Stimulated activated CD4-positive, alpha-beta T cell treated with anti-CD3 and anti-CD28 coated beads, TNF-alpha, amount 100 ng/mL, for 1 hour (primary cell): ENCODE measurements around the gene IL17RD.

ENCODE experiments used
- DNase-seq, 3 donors: peaks; one replicate each; pipeline ENCODE4 v3.0.0-alpha.2; 2020; ENCODE audit warnings: low read depth in 3 of 3, low spot score in 1 of 3

The IL17RD gene

DNA sequence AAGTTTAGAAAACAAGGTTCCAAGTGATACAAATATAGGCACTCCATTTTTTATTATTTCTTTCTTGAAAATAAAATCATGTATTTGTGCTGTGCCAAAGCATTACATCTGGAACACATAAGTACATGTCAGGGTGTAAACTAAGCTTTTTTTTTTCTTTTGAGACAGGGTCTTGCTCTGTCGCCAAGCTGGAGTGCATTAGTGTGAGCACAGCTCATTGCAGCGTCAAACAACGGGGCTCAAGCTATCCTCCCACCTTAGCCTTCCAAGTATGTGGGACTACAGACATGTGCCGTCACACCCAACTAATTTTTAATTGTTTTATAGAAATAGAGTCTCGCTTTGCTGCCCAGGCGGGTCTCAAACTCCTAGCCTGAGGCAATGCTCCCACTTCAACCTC lies 95.7 kb downstream of the IL17RD start:
- no peak for DNase-seq

DNA sequence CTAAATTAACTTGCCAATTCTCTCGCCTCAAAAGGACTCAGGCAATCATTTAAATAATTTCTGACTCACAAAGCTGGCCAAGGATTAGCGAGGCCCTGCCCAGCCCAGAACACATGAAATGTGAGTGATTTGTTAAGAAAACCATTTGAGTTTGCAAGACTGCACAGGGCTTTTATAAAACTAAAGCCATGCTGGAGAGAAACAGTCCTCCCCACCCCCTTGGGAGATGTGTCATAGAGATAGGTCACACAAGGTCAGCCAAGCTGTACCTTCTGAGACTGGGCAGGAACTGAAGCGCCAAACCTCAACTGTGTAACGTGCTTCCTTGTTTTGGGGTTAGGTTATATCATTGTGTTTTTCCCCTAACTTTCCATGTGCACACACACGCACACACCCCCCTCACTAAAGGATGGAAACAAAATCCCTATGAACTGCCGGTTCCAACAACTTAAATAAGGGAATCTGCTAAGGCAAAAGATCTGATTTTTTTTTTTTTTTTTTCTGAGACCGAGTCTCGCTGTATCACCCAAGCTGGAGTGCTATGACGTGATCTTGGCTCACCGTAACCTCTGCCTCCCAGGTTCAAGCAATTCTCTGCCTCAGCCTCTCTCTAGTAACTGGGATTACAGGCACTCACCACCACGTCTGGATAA lies 96.6 kb downstream of the IL17RD start:
- no peak for DNase-seq

DNA sequence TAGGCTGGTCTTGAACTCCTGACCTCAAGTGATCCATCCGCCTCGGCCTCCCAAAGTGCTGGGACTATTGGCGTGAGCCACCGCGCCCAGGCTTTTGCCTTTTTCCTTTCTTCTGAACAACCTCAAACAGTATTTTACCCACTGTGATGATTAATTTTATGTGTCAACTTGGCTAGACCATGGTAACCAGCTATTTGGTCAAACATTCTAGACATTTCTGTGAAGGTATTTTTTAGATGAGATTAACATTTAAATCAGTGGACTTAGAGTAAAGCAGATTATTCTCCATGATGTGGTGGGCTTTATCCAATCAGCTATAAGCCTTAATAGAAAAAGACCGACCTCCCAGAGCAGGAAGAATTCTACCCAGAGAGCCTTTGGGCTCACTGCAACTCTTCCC lies 98.7 kb downstream of the IL17RD start:
- DNase-seq: no peak

DNA sequence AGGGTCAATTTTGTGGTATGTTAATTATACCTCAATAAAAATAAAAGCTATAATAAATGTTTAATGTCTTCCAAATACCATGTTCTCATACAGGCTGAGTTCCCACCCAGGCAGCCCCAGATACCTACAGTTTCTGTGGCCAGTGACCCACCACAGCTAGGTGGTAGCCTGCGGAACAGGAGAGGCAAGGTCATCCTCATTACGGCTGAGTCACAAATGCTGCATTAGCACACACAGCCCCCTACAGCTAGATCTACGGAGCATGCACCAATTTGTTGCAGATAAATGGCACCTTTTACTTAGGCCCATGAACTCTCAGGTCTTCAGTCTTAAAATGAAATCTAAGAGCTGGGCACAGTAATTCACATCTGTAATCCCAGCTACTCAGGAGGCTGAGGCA lies 99.6 kb downstream of the IL17RD start:
- no peak for DNase-seq

DNA sequence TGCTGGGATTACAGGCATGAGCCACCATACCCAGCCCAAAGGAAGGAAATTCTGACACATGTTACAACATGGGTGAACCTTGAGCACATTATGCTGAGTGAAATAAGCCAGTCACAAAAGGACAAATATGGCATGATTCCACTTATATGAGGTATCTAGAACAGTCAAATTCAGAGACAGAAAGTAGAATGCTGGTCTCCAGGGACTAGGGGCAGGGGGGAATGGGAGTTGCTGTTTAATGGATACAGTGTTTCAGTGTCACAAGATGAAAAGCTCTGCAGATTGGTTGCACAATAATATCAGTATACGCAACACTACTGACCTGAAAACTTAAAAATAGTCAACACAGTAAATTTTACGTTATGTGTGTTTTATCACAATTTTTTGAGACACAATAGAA lies 100.6 kb downstream of the IL17RD start:
- no peak for DNase-seq

DNA sequence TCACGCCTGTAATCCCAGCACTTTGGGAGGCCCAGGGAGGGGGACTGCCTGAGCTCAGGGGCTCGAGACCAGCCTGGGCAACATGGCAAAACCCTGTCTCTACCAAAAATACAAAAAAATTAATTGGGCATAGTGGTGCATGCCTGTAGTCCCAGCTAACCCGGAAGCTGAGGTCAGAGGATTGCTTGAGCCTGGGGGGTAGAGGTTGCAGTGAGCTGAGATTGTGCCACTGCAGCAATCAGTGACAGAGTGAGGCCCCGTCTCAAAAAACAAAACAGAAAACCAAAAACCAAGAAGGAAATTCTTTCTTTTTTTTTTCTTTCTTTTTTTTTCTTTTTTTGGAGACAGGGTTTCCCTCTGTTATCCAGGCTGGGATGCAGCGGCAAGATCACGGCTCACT lies 101.2 kb downstream of the IL17RD start:
- DNase-seq: no peak

DNA sequence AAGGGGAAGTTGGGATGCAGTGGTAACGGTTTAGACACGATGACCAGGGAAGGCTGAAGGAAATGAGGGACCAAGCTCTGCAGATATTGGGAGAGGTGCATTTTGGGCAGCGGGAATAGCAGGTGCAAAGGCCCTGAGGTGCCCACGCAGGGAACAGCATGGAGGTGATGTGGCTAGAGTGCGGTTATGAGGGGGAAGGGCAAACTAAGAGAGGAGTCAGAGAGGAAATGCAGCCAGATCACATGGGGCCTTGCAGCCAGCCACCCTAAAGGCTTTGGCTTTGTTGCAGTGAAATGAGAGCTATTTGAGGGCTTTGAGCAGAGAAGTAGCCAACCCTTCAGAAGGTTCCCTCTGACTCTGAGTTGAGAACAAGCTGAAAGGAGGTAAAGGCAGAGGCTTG lies 102.1 kb downstream of the IL17RD start:
- no peak for DNase-seq

DNA sequence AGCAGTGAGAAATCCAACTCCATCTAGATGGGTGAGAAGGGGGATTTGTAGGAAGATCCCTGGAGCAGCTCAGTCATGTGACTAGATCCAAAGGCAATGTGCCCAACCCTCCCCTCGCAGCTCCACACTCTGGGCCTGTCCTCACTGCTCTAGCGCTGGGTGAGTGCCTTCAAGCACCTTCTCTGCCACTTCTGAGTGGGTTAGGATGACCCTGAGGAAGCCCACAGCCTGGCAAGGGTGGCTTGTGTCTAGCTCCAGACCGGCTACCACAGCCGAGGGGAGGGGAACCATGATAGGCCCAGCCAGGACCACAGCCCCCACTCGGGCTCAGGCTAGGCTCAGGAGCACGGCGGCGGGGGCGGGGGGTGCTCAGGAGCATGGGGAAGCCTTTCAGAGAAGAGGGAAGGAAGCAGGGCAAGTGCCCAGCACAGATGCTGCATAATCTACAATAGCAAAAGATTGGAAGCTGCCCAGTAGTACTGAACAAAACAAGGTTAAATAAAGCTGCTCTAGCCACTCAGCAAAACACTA lies 103.0 kb downstream of the IL17RD start:
- DNase-seq: no peak

DNA sequence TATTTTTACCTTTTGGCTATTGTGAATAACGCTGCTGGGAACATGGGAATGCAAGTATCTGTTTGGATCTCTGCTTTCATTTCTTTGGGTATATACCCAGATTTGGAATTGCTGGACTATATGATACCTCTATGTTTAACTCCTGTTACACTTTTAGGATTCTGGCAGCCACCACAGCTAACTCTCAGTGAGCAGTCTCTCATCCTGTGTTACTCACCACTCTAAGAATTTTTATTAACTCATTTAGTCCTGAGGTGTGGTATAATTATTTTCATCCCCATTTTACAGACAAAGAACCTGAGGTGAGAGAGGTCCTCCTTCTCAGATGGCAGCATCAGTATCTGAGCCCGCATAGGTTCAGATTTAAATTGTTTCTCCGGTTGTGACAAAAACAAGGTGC lies 103.6 kb downstream of the IL17RD start:
- no peak for DNase-seq

DNA sequence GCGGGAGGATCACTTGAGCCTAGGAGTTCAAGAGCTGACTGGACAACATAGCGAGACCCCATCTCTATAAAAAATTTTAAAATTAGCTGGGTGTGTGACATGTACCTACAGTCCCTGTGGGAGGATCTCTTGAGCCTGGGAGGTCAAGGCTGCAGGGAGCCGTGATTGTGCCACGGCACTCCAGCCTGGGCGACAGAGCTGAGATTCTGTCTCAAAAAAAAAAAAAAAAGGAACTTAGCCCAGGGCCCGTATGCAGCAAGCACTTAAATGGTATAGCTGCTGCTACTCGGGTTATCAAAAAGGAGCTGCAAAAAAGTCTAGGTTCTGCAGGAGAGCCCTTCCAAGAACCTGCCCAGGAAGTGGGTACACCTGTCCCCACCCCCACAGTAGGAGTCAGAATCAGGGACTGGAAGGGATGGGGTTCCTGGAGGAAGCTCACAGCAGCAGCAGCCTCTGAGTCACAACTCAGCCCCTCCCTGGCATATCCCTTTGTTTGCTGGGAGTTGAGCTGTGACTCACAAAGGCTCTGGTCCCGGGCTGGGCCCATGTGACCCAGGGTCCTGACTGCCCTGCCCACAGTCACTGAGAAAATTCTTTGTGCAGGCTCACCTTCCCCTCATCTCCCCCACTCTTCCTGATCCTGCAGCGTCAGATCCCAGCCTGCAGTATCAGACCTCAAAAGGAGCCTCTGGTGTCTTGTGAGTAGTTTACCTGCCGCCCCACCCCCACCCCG lies 104.9 kb downstream of the IL17RD start, which contains the start of gene SPATA12:
TSS of gene SPATA12 (plus strand) at position 576 of the 733 bp plus-strand sequence. CDS start 13,031 bp downstream, outside the sequence.
- DNase-seq: no peak

DNA sequence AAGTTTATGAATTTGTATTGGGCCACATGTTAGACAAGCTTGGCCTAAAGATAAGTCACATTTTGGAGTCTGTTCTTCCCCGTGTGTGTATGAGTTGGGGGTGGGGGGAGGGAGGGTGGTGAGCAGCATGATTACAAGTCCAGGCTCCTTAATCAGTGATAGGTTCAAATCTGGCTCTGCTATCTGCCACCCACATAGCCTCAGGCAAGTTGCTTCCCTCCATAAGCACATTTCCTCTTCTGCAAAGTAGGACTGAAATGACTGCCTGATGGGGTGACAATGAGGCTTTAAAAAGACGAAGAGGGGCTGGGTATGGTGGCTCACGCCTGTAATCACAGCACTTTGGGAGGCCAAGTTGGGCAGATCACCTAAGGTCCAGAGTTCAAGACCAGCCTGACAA lies 105.7 kb downstream of the IL17RD start:
- no peak for DNase-seq

DNA sequence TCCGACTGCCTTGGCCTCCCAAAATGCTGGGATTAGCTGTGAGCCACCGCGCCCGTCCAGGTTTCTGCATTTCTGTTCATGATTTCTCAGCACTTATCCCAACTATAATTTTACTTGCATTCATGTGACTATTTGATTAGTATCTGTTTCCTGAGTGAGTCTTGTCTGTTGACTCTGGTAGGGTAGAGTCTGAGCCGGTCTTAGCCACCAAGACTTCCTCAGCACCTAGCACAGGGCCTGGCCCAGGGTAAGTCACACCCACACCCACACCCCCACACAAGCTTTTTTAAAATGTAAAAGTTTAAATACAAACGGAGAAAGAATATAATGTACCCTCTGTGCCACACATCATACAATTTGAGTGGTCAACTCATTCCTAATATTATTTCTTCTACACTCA lies 107.8 kb downstream of the IL17RD start:
- no peak for DNase-seq

DNA sequence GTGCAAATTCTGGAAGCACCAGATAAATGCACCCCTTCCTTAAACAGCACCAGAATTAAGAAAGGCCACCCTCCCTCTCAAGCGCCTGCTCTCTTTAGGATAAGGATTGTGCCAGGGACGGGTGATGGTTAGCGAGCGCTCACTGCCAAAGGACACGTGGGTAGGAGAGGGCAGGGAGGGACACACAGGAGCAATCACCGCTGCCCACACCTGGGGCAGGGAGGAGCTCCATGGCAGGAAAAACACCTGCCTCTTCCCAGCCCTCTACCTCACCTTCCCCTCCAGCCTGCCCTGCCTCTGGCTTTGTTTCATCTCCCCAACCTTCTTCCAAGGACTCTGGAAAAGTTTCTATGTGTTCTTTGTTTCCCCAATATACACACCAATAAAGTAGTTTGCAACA lies 112.0 kb downstream of the IL17RD start:
- no peak for DNase-seq

DNA sequence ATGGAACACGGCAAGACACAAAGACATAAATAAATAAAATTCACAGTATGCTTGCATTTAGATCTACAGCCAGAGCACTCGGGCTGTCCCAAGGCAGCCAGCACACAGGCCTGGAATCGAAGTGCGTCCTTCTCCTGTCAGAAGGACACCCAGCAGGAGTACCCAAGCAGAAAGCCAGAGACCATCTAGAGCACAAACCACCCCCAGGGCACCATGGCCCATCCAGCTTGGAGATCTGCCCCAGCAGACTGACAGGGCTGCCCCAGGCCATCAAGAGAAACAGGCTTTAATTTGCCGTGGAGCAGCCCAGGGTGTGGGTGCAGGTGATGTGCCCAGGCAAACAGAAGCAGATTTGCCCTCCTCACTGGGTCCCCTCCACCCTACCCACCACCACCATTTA lies 112.5 kb downstream of the IL17RD start:
- no peak for DNase-seq

DNA sequence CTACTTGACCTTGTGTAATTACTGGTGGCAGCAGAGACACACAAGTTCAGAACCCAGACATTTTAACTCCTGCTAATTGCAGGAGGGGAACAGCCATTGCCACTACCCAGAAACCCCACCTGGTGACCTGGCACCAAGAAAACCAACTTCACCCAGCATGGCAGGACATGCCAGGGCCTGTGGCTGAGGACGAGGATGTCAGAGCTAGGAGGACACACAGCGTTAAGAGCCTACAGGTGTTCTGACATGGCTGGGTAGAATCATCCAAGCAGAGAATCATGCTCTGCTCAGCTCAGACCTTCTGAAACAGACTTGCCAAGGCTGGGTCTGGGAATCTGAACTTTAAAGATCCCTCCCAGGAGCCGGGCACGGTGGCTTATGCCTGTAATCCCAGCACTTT lies 116.4 kb downstream of the IL17RD start:
- DNase-seq: no peak

DNA sequence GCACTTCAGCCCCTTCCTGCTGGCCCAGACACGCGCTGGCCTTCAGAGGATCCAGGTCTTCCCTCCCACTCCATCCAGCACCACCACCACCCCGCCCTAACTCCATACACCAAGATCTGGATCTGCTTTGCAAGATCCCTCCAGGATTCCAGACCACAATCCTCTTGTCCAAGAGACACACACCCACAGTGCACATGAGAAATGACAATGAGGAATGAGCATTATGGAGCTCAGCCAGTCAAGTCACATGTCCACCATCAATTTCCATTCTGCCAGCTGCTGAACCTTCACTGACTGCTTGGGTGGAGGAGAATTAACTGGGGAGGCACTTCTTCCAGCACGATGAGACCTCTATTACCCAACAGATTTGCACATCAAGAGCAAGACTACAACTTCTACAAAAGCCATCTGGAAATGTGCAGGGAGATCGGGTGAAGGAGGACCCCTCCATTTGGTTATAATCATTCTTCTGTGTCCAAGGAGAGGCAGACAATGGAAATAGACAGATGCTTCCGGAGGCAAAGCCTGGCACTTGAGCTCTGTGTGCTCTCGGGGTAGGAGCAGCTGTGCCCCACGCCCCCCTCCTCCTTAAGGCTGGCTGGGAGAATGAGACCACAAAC lies 117.0 kb downstream of the IL17RD start:
- DNase-seq: no peak

DNA sequence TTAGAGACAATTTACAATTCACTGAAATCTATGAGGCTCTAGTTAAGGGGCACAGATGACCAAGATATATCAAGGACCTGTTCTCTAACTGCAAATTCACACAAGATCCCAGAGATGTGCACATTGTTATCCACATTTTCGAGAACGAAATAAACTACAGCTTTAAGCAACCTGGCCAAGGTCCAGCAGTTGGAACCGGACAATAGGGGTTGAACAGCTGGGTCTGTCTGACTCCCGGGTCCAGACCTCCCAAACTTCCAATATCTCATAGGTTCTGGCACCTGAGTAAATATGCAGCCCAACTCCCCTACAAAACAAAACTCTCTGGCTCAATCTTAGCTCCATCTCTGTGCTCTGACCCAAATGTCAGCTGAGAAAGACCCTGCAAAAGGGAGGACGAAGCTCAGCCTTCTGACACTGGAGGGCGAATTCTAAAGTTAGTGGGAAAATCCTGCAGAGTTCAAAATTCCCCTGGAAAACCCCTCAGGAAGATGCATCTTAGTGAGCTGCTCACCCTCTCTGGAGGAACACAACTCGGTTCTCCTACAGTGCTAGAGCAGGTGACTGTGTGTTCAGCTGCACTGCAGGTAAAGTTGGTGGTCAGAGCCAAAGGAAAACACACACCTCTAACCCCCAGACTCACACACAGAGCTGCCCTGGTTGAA lies 118.9 kb downstream of the IL17RD start:
- no peak for DNase-seq

DNA sequence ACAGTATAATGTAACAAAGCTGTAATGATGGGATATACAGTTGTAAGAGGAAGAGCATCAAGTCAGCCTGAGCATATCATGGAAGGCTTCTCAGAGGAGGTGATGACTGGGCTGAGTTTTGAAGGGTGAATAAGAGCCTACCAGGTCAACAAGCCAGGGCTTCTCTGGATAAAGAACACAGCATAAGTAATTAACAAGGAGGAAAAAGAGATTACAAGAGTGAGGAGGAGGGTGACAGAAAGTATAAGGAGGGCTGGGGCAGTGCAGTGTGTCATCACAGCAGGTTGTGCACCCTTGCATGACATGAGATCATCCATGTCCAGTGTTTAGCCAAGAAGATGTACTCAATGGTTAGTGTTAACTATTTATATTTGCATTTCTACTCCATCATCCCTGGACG lies 121.6 kb downstream of the IL17RD start:
- no peak for DNase-seq

DNA sequence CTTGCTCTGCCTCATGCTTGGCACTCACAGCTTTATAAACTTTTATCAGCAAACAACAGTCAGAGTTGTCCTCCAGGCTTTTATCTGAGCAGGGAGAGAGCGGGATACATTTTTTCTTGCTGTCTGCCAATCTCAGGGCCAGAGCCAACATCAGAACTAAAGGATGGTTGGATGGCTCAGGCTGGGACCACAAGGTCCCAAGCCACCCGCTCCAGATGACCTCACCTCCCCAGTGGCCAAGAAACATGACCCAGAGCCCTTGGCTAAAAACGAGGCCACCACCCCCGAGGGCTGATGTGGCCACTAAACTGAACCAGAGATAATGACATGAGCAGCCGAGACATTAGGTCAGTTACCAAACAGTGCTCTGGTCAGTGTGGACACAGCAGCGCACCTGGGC lies 123.5 kb downstream of the IL17RD start:
- no peak for DNase-seq
